ENCODE data around the gene DENND2C. TPM values are rescaled to one million over a fixed set of nuclear protein-coding genes. Genes with fewer than 3 reads are reported as not detected.

The DENND2C gene
- total RNA-seq, 1 experiment from 2014 or later, result 3.6 TPM

- TF ChIP-seq EZH2 (IDR thresholded peaks at IDR 0.05) (no peak), ELF1 (IDR thresholded peaks at IDR 0.05; ENCODE audit: borderline replicate concordance, low read depth) (no peak), SIN3A (IDR thresholded peaks at IDR 0.05; ENCODE audit: low read depth) (no peak), YY1 (IDR thresholded peaks at IDR 0.05; ENCODE audit: extremely low read depth, insufficient replicate concordance, low read depth, low read length) (no peak), JUND (IDR thresholded peaks at IDR 0.05) (no peak), CBX3 (IDR thresholded peaks at IDR 0.05; ENCODE audit: low read depth) (no peak)
- TF ChIP-seq, protein P1, sequence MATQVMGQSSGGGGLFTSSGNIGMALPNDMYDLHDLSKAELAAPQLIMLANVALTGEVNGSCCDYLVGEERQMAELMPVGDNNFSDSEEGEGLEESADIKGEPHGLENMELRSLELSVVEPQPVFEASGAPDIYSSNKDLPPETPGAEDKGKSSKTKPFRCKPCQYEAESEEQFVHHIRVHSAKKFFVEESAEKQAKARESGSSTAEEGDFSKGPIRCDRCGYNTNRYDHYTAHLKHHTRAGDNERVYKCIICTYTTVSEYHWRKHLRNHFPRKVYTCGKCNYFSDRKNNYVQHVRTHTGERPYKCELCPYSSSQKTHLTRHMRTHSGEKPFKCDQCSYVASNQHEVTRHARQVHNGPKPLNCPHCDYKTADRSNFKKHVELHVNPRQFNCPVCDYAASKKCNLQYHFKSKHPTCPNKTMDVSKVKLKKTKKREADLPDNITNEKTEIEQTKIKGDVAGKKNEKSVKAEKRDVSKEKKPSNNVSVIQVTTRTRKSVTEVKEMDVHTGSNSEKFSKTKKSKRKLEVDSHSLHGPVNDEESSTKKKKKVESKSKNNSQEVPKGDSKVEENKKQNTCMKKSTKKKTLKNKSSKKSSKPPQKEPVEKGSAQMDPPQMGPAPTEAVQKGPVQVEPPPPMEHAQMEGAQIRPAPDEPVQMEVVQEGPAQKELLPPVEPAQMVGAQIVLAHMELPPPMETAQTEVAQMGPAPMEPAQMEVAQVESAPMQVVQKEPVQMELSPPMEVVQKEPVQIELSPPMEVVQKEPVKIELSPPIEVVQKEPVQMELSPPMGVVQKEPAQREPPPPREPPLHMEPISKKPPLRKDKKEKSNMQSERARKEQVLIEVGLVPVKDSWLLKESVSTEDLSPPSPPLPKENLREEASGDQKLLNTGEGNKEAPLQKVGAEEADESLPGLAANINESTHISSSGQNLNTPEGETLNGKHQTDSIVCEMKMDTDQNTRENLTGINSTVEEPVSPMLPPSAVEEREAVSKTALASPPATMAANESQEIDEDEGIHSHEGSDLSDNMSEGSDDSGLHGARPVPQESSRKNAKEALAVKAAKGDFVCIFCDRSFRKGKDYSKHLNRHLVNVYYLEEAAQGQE (IDR thresholded peaks at IDR 0.05; ENCODE audit: low read depth), result no peak
Measured at GRCh38 chr1:114668373-114668772, 1.5 kb downstream of the DENND2C start (continued).

DNA sequence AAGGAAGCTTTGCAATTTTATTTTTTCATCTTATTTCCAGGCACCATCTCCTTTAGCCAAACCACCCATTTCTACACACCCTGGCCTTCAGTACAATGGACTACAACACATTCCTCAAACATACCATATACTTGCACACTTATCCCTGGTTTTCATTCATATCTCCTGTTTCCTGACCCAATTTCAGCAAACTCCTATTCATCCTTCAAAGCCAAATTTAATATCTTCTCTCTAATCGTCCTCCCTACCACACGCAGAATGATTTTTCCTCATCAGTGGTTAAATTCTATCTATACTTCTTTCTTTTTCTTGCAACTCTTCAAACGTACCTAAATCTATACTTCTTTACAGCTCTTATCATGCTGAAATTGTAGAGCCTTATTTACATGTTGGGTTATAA is 2.9 kb downstream of the DENND2C start:
- CTCF ChIA-PET, result no interaction called here
- POLR2A ChIA-PET, result no interaction called here
- Histone ChIP-seq H3K36me3 (ENCODE audit: control insufficient read depth in 1 of 2, insufficient read depth in 2 of 2, low read length in 2 of 2) (no peaks in the 10 kb centered on the region), H3K9me2 (ENCODE audit: insufficient read depth) (no peaks in the 10 kb centered on the region), H3K27ac (ENCODE audit: low read depth, low read length) (no peak overlapping the region), H3K9me3 (ENCODE audit: control insufficient read depth in 1 of 2, insufficient read depth in 1 of 2, low read depth in 1 of 2, low read length in 2 of 2) (no peaks in the 10 kb centered on the region), H3K27me3 (ENCODE audit: insufficient read depth, low read length) (no peaks in the 10 kb centered on the region), H3K79me2 (ENCODE audit: insufficient read depth, low read length) (no peaks in the 10 kb centered on the region), H2AFZ (ENCODE audit: low read depth, low read length, poor library complexity, severe bottlenecking) (no peak overlapping the region), H3K4me1 (ENCODE audit: control insufficient read depth in 1 of 2, insufficient read depth in 2 of 2, low read length in 2 of 2) (peaks cover 11 to 22% of the 10 kb centered on the region in 2 experiments; a peak in 3 of 4 replicates), H3K4me3 (replicated peaks in 1 of 2; ENCODE audit: low read depth in 1 of 2, low read length in 2 of 2) (no peak overlapping the region), H3K4me2 (ENCODE audit: low read length) (no peak overlapping the region), H4K20me1 (ENCODE audit: insufficient read depth) (no peaks in the 10 kb centered on the region), H3K9ac (ENCODE audit: low read length) (no peak overlapping the region)
- RAD21 ChIA-PET (ENCODE audit: low non-redundant PET in 1 of 2, low total read pairs in 2 of 2, uncharacterized antibody in 2 of 2, unreplicated experiment in 2 of 2), result no interaction called here
- intact Hi-C loops (cut with micrococcal nuclease), result no loop called here
- DNase-seq (ENCODE audit: low read depth, low spot score) (no peak), ATAC-seq (no peak)
- BruUV-seq (replicated peaks), result no TSS peak
- TF ChIP-seq SP1 (IDR thresholded peaks at IDR 0.05; ENCODE audit: low read depth) (no peak), SRF (IDR thresholded peaks at IDR 0.05; ENCODE audit: low read depth) (no peak), RAD21 (IDR thresholded peaks at IDR 0.05; ENCODE audit: low read depth) (no peak), POLR2AphosphoS5 (IDR thresholded peaks at IDR 0.05; ENCODE audit: low read depth, low read length) (no peak), YY1 (IDR thresholded peaks at IDR 0.05; ENCODE audit: extremely low read depth, insufficient replicate concordance, low read depth, low read length) (no peak), EGR1 (IDR thresholded peaks at IDR 0.05; ENCODE audit: low read depth) (no peak), ZFX (IDR thresholded peaks at IDR 0.05) (no peak), ZBTB33 (IDR thresholded peaks at IDR 0.05; ENCODE audit: extremely low read depth, insufficient replicate concordance, low read length) (no peak), CBX3 (IDR thresholded peaks at IDR 0.05; ENCODE audit: low read depth) (no peak)
- TF ChIP-seq, protein P1 (IDR thresholded peaks at IDR 0.05; ENCODE audit: low read depth), result no peak
